GM21423 (cell line): ENCODE data around the gene ANKRD66.
A peak's percentile ranks its signal among the peaks of the same experiment; 100 is the strongest.
"Not testable (repeated sequence)": the region's sequence is repeated elsewhere in the genome, so short reads cannot be mapped to it uniquely, and the experiment has no call there.

Experiments used
- ATAC-seq: cut with Tn5 transposase; IDR thresholded peaks from one replicate; pipeline ENCODE4 v1.9.1; 2021; ENCODE audit warnings: mild to moderate bottlenecking, moderate library complexity; ENCODE audit not compliant: unreplicated experiment

The ANKRD66 gene

DNA sequence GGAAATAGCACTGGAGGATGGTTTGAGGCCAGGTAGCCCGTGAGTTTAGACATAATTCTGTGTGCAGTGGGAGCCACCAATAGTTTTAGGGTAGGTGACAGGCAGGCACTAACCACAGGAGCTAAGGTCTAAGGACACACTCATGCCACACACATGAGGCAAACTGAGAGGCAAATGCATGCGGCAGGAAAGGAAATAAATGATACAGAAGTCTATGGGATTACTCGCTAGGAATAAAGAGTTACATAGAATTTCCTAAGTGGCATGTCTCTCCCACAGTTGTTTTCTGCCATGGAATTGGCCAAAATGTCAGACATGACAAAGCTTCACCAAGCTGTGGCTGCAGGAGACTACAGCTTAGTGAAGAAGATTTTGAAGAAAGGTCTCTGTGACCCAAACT is 4.9 kb downstream of the ANKRD66 start:
- ATAC-seq = no peak

DNA sequence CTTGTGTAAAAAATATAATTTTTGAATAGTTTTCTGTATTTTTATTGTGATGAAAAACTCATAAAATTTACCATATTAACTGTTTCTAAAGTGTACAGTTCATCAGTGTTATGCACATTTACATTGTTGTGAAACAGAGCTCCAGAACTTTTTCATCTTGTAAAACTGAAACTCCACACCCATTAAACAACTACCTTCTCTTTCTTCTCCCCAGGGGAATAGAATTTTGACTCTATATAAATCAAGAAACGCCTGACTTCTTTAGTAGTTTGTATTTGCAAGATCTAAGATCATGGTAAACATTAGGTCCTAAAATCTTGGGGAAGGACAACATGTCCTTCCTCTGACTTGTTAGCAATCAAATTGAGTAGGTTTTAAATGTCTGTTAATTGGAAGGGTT is 9.1 kb downstream of the ANKRD66 start:
- no peak for ATAC-seq

DNA sequence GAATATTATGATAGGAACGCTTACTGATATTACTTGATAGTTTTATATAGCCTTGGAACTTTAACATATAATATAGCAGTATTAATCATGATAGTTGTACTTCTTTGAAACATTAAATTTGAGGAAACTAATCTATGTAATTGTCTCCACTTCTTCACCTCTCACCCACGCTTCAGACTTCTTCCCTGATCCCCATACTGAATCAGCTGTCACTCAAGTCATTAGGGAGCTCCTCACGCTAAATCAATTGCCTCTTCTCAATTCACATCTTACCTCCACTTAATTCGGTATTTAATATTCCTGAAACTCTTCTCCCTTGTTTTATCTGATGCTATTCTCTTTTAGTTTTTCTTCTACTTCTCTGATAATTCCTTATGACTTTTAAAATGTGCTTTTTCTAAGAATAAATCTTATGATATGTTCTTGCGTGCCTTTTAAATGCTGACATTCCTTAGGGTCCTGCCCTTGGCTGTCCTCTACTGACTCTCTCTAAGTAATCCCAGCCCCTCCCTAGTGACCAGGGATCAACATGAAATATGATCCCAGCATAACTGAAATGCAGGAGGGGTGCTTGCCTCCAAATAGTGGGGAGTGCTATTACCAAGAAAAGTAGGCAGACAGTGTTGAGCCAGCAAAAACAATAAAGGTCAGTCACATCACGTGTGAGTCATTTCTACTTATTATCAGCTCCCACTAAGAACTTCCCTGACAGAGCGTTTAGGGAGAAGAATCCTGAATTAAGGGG is 9.9 kb downstream of the ANKRD66 start:
- ATAC-seq = no peak

DNA sequence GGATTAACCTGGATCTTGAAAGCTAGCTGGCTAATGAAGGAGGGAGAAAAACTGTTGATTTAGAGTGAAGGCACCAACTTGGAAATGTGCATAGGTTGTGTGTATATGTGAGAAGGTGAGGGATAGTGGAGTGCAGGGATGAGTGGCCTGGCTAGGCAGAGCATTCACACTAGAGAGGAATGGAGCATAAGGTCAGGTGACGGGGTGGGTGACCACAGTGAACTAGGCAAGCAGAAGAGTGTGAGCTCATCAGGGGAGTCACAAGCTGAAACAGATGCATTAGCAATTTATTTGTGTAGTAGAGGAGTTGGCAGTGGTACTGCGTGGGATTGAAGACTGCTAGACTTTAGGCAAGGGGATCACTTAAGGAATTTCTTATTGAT is 10.5 kb downstream of the ANKRD66 start:
- no peak for ATAC-seq

- ATAC-seq = no peak
Observed at GRCh38 chr6:46758960-46759753, 12.4 kb downstream of the ANKRD66 start.

DNA sequence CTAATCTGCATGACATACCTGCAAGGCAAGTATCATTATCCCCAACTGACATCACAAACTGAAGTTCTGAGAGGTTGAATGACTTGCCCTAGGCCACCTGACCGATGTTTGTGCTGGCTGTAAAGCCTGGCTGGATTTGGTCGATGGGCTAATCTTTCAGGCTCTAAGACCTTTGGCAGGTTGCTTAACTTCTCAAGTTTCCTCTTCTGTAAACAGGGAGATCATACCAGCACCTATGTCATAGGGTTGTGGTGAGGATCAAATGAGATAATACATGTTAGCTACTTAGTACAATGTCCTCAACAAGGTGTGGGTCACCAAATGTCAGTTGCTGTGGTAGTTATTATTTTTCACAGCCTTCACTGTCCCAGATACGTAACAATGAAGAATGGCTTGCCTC is 14.2 kb downstream of the ANKRD66 start:
- ATAC-seq = no peak

- ATAC-seq = no peak
Observed at GRCh38 chr6:46763466-46763865, 16.7 kb downstream of the ANKRD66 start.

DNA sequence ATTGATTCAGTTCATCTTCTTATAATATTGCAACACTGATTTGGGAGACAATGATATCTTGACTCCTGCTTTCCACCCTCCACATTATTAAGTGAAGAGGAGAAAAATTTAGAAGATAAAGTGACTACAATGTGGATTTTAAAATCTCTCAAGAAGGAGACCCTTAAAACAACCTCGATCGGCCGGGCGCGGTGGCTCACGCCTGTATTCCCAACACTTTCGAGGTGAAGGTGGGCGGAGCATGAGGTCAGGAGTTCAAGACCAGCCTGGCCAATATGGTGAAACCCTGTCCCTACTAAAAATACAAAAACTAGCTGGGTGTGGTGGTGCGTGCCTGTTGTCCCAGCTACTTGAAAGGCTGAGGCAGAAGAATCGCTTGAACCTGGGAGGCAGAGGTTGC is 17.5 kb downstream of the ANKRD66 start:
- ATAC-seq = not testable (repeated sequence)

DNA sequence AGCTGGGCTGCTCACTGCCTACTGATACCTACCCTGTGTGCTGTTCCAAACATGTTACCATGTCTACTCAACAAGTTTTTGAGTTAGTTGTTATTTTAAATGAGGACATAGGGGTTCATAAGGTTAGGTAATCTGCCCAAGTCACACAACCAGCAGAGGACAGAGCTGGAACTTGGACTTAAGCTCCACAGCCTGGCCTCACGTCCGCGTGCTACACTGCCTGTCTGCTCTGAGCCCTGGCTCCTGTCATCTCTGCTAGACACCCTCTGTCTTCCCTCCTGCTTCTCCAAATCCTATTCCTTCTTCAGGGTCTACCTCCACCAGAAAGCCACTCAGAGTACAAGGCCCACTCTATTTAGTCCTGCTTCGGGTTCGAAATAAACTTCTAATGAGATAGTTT is 18.2 kb downstream of the ANKRD66 start:
- ATAC-seq = no peak

GRCh38 chr6:46772016-46772415 is 25.3 kb downstream of the ANKRD66 start:
- no peak for ATAC-seq

GRCh38 chr6:46772762-46773161 is 26.0 kb downstream of the ANKRD66 start:
- ATAC-seq = peak; percentile 43

- ATAC-seq = no peak
Observed at GRCh38 chr6:46773201-46773855, 26.6 kb downstream of the ANKRD66 start.

DNA sequence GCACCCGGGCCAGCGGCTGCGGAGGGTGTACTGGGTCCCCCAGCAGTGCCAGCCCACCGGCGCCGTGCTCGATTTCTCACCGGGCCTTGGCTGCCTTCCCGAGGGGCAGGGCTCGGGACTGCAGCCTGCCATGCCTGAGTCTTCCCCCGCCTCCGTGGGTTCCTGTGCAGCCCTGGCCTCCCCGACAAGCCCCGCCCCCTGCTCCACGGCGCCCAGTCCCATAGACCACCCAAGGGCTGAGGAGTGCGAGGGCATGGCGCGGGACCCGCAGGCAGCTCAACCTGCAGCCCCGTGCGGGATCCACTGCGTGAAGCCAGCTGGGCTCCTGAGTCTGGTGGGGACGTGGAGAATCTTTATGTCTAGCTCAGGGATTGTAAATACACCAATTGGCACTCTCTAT is 28.0 kb downstream of the ANKRD66 start:
- not testable (repeated sequence) for ATAC-seq

- ATAC-seq = no peak
Observed at GRCh38 chr6:46776070-46776712, 29.5 kb downstream of the ANKRD66 start.

DNA sequence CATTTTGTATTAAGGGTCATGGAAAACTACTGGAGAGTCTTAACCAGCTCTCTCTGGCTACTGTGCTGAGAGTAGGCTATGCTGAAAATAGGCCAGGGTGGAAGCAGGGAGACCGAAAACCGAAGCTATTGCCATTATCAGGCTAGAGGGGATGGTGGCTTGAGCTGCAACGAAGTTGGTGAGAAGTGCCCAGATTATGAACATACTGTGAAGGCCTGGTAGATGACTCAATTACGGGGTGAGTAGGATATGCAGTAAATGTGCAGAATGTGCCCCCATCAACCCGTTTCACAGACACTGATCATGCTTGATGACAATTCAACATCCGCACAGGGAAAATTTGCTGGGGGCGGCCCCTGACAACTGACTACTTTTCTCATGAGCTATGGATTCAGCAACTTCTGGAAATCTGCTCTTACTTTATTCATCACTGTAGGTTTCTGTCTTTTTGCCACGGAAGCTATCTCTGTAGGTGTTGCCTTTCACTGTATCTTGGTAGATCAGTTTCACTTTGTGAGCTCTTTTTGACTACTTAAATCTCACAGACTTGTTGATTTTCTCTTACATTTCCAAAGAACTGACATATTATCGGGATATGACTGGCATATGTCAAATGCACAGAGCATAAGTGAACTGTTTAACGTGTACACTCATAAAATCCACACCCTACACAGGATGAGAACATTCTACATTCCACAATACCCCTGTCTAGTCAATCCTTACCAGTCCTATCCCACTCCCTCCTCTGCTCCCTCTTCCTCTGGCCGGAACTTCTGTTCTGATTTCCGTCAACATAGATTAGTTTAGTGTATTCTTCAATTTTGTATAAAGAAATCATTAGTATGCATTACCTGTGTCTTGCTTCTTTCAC is 31.0 kb downstream of the ANKRD66 start:
- ATAC-seq = no peak

DNA sequence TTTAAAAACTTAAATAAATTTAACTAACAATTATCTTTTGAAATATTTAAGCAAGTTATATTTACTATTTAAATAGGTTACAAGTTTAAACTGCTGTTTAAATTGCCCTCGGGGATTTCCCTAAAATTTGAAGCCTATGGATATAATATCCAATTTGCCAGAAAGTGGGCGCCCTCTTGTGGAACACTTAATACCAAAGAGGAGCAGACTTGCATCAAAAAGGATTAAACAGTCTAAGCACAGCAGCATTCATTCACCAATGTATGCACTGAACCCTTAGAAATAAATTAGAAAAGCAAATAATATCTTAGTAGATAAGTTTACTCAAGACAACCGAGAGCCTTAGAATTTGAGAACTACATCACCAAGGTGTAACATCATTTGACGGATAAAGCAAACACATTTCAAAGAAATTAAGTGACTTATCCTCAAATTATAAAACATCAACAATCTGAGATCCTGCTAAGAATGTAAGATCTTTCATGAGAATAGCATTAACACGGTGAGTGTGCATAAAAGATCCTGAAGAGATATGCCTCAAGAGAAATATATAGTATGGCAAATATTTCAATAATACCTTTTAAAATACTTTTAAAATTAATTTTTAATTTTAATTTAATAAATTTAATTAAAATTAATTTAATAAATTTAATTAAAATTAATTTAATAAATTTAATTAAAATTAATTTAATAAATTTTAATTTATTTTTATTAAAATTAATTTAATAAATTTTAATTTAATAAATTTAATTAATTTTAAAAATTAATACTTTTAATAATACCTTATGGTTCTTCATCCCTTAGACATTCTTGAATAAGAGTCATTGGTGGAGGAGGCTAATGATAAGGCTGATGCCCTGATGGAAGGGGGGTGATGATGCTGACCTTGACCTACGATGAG is 35.0 kb downstream of the ANKRD66 start:
- no peak for ATAC-seq

DNA sequence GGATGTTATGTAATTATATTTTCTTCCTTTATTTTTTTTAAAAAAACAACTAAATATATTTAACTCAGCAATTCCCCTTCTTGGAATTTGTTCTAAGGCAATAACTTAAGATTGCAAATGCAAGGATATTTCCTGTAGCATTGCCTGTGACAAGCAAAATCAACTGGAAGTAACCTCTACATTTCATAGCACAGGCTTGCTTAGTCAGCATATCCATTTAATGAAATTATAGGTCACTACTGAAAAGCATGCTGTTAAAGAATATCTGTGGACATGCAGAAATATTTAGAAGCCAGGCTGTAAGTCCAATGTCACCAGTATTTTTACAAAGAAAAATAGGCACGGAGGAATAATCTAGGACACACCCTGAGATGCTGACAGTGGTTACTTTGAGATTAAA is 37.8 kb downstream of the ANKRD66 start:
- no peak for ATAC-seq

GRCh38 chr6:46787871-46788540 is 41.3 kb downstream of the ANKRD66 start:
- ATAC-seq = no peak

GRCh38 chr6:46788791-46789190 is 42.1 kb downstream of the ANKRD66 start:
- no peak for ATAC-seq
